A549 (cell line): Measurements from ENCODE around the gene S1PR1. TPM values are rescaled to one million over a fixed set of nuclear protein-coding genes. Genes with fewer than 3 reads are reported as not detected.

Experiments
- ATAC-seq, 2 experiments: fragments of 200-7000 bp in 1 of 2; fragments of >200 bp in 1 of 2; cut with Nextera tagmentation in 1 of 2; cut with Tn5 transposase in 1 of 2; 3 replicates each; pipeline versions ENCODE4 v1.8.0 to v1.9.1; 2018 to 2020; ENCODE audit warnings: mild to moderate bottlenecking in 1 of 2, moderate library complexity in 1 of 2
- CTCF ChIA-PET: fragments of 300-600 bp; sonication (Branson Sonifier 250); formaldehyde crosslinking; extraction: SDS; loops from one replicate; lab custom pipeline; 2021; ENCODE audit warnings: antibody characterized with exemption, inconsistent platforms; lab: Yijun Ruan, JAX
- POLR2A ChIA-PET: fragments of 350-600 bp; formaldehyde crosslinking; extraction: SDS; loops from one replicate; lab custom pipeline; 2021; ENCODE audit warnings: antibody characterized with exemption, inconsistent platforms; lab: Yijun Ruan, JAX
- DNase-seq, 2 experiments: peaks; one replicate each; pipeline versions ENCODE4 v3.0.0 to v3.0.0-alpha.2; 2011 to 2016; ENCODE audit warnings: low read depth in 1 of 2, low spot score in 1 of 2
- FAIRE-seq: peaks from 2 replicates; lab custom pipeline; 2011; peaks lifted over from hg19 to GRCh38; lab: Jason Lieb, UNC
- H3K27ac ChIP-seq, 2 experiments: fragments of >200 bp; sonication (Bioruptor Twin); formaldehyde crosslinking; 3 replicates each; pipeline ENCODE4 v1.5.1; 2016 to 2017
- H3K4me1 ChIP-seq: fragments of >200 bp; sonication (Bioruptor Twin); formaldehyde crosslinking; 3 replicates; pipeline ENCODE4 v1.6.1; 2016
- H3K4me2 ChIP-seq: fragments of >200 bp; sonication (Bioruptor Twin); formaldehyde crosslinking; 3 replicates; pipeline ENCODE4 v1.6.1; 2016
- H3K4me3 ChIP-seq: fragments of >200 bp; sonication (Bioruptor Twin); formaldehyde crosslinking; 3 replicates; pipeline ENCODE4 v1.5.1; 2016
- H3K9me3 ChIP-seq: fragments of >200 bp; sonication (Bioruptor Twin); formaldehyde crosslinking; 3 replicates; pipeline ENCODE4 v1.6.1; 2016
- CEBPB ChIP-seq, 2 experiments: fragments of >200 bp in 1 of 2; sonication (Bioruptor Twin) in 1 of 2; formaldehyde crosslinking in 1 of 2; IDR thresholded peaks; 2 replicates each; pipeline ENCODE4 v1.6.1; 2012 to 2016
- CHD2 ChIP-seq: fragments of 150-350 bp; IDR thresholded peaks from 2 replicates; pipeline ENCODE4 v1.6.1; 2014; ENCODE audit warnings: low read length; ENCODE audit not compliant: partially characterized antibody
- CHD4 ChIP-seq: fragments of 200-600 bp; sonication (generic); IDR thresholded peaks from 2 replicates; pipeline ENCODE4 v1.6.1; 2016; ENCODE audit warnings: antibody characterized with exemption, mild to moderate bottlenecking, borderline replicate concordance
- FOSL2 ChIP-seq, 2 experiments: fragments of 450-650 bp in 1 of 2; fragments of >200 bp in 1 of 2; sonication (Bioruptor Twin) in 1 of 2; formaldehyde crosslinking; IDR thresholded peaks; 2 replicates each; pipeline versions ENCODE4 v1.5.0 to v1.6.1; 2016 to 2020; ENCODE audit warnings: mild to moderate bottlenecking in 1 of 2, moderate library complexity in 1 of 2
- HDAC2 ChIP-seq: fragments of 200-600 bp; sonication (generic); IDR thresholded peaks from 2 replicates; pipeline ENCODE4 v1.6.1; 2016
- HEYL ChIP-seq: fragments of 250-450 bp; sonication (Bioruptor Pico); IDR thresholded peaks from 2 replicates; pipeline ENCODE4 v1.8.0; 2021; ENCODE audit warnings: mild to moderate bottlenecking, moderate library complexity
- HOXB13 ChIP-seq: fragments of 250-450 bp; sonication (Bioruptor Pico); IDR thresholded peaks from 2 replicates; pipeline ENCODE4 v1.5.0; 2020; ENCODE audit warnings: low read depth, mild to moderate bottlenecking, moderate library complexity
- KDM1A ChIP-seq: fragments of 200-600 bp; sonication (generic); IDR thresholded peaks from 2 replicates; pipeline ENCODE4 v1.6.1; 2016; ENCODE audit warnings: low read depth, mild to moderate bottlenecking
- MYC ChIP-seq: IDR thresholded peaks from 2 replicates; pipeline ENCODE4 v1.6.1; 2012; ENCODE audit warnings: mild to moderate bottlenecking, inconsistent platforms, low read length, improper control_type of control experiment, borderline replicate concordance
- NFE2L2 ChIP-seq: fragments of 150-350 bp; conservative IDR thresholded peaks from 2 replicates; pipeline ENCODE4 v1.6.1; 2014; ENCODE audit warnings: low read length
- RARB ChIP-seq: fragments of 250-450 bp; sonication (Bioruptor Pico); IDR thresholded peaks from 2 replicates; pipeline ENCODE4 v1.8.0; 2021; ENCODE audit warnings: mild to moderate bottlenecking, moderate library complexity
- SREBF2 ChIP-seq: fragments of 450-650 bp; IDR thresholded peaks from 2 replicates; pipeline ENCODE4 v1.6.1; 2014; ENCODE audit warnings: mild to moderate bottlenecking, moderate library complexity
- TFCP2L1 ChIP-seq: fragments of 250-450 bp; sonication (Bioruptor Pico); IDR thresholded peaks from 2 replicates; pipeline ENCODE4 v1.5.0; 2021; ENCODE audit warnings: mild to moderate bottlenecking
- TP53 ChIP-seq: fragments of 250-450 bp; sonication (Bioruptor Pico); IDR thresholded peaks from 2 replicates; pipeline ENCODE4 v1.5.0; 2021; ENCODE audit warnings: mild to moderate bottlenecking, moderate library complexity
- ZNF302 ChIP-seq: fragments of 250-450 bp; sonication (Bioruptor Pico); IDR thresholded peaks from 2 replicates; pipeline ENCODE4 v1.9.0; 2021; ENCODE audit warnings: inconsistent platforms, mild to moderate bottlenecking, moderate library complexity
- WGBS: methylation state at CpG from one replicate; pipeline ENCODE4 v1.1.6; 2017; ENCODE audit errors: missing lambda C conversion rate; 5-methylcytosine and 5-hydroxymethylcytosine counted together
- polyA plus RNA-seq, 4 experiments: library from polyadenylated mRNA; depleted of rRNA in 3 of 4; stranded (reverse); fragments of >200 nt; fragmentation: RNase III in 1 of 4; extraction: RNeasy Plus Mini Kit Qiagen cat#74134 plus additional on column Dnase treatment in 1 of 4; gene quantifications; 2 replicates in 3 of 4; 3 replicates in 1 of 4; pipeline ENCODE4 v1.2.3, GENCODE V29; 2011 to 2017
- TF ChIP-seq, protein P1 (sequence below): fragments of >200 bp; sonication (Bioruptor Twin); formaldehyde crosslinking; IDR thresholded peaks from 3 replicates; pipeline ENCODE4 v1.5.1; 2016
- TF ChIP-seq, protein P2 (sequence below): fragments of 150-350 bp; IDR thresholded peaks from 2 replicates; pipeline ENCODE4 v1.6.1; 2014; ENCODE audit warnings: low read depth, mild to moderate bottlenecking, low read length
- TF ChIP-seq, protein P3 (sequence below): IDR thresholded peaks from 2 replicates; pipeline ENCODE4 v1.6.1; 2012; ENCODE audit warnings: low read depth, borderline replicate concordance
- TF ChIP-seq, protein P4 (sequence below): fragments of 450-650 bp; IDR thresholded peaks from 2 replicates; pipeline ENCODE4 v1.6.1; 2014; ENCODE audit warnings: antibody characterized with exemption

S1PR1 gene
- polyA plus RNA-seq, 2 of the 4 experiments (the other 2 are of a cell fraction): 0.06 TPM; not detected in 1

DNA sequence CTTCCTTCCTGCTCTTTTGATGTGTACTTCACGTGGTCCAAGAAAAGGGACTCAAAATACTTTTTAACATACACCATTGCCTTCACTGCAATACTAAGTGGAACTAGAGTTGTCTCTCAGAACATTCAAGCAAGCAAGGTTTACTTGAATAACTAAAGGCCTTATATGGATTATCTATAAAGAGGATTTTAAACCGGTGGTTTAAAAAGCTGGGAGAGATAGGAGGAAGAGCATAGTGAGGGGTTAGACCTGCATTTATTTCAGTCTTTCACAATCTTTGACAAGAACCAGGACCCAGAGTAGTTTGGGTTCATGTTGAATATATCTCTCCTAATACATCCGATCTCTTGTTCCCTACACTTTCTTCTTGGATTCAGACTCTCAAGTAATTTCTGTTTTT, 6.9 kb downstream of the S1PR1 start:
- TF ChIP-seq RARB (CRISPR knock-in tag): no peak
- TF ChIP-seq SREBF2: no peak
- no peak for TF ChIP-seq HDAC2
- TF ChIP-seq HEYL: no peak
- TF ChIP-seq, protein P1, sequence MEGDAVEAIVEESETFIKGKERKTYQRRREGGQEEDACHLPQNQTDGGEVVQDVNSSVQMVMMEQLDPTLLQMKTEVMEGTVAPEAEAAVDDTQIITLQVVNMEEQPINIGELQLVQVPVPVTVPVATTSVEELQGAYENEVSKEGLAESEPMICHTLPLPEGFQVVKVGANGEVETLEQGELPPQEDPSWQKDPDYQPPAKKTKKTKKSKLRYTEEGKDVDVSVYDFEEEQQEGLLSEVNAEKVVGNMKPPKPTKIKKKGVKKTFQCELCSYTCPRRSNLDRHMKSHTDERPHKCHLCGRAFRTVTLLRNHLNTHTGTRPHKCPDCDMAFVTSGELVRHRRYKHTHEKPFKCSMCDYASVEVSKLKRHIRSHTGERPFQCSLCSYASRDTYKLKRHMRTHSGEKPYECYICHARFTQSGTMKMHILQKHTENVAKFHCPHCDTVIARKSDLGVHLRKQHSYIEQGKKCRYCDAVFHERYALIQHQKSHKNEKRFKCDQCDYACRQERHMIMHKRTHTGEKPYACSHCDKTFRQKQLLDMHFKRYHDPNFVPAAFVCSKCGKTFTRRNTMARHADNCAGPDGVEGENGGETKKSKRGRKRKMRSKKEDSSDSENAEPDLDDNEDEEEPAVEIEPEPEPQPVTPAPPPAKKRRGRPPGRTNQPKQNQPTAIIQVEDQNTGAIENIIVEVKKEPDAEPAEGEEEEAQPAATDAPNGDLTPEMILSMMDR: no peak
- no peak for TF ChIP-seq FOSL2 (IDR thresholded peaks at IDR 0.05)
- no peak for TF ChIP-seq FOSL2 (CRISPR knock-in tag; IDR thresholded peaks at IDR 0.05)
- TF ChIP-seq CEBPB (IDR thresholded peaks at IDR 0.05): no peak
- no peak for TF ChIP-seq CHD2
- TF ChIP-seq ZNF302 (CRISPR knock-in tag): no peak
- no peak for TF ChIP-seq TFCP2L1 (CRISPR knock-in tag)
- TF ChIP-seq, protein P2, sequence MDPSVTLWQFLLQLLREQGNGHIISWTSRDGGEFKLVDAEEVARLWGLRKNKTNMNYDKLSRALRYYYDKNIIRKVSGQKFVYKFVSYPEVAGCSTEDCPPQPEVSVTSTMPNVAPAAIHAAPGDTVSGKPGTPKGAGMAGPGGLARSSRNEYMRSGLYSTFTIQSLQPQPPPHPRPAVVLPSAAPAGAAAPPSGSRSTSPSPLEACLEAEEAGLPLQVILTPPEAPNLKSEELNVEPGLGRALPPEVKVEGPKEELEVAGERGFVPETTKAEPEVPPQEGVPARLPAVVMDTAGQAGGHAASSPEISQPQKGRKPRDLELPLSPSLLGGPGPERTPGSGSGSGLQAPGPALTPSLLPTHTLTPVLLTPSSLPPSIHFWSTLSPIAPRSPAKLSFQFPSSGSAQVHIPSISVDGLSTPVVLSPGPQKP: no peak
- TF ChIP-seq KDM1A: no peak
- TF ChIP-seq, protein P3, sequence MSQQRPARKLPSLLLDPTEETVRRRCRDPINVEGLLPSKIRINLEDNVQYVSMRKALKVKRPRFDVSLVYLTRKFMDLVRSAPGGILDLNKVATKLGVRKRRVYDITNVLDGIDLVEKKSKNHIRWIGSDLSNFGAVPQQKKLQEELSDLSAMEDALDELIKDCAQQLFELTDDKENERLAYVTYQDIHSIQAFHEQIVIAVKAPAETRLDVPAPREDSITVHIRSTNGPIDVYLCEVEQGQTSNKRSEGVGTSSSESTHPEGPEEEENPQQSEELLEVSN: no peak
- TF ChIP-seq, protein P4, sequence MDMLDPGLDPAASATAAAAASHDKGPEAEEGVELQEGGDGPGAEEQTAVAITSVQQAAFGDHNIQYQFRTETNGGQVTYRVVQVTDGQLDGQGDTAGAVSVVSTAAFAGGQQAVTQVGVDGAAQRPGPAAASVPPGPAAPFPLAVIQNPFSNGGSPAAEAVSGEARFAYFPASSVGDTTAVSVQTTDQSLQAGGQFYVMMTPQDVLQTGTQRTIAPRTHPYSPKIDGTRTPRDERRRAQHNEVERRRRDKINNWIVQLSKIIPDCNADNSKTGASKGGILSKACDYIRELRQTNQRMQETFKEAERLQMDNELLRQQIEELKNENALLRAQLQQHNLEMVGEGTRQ: no peak
- TF ChIP-seq HOXB13 (CRISPR knock-in tag): no peak
- H3K4me1 ChIP-seq: no peaks in the 10 kb centered on the region
- H3K9me3 ChIP-seq: no peaks in the 10 kb centered on the region
- no peak overlapping the region for H3K4me2 ChIP-seq
- ATAC-seq: no peak
- no peak overlapping the region for H3K4me3 ChIP-seq
- WGBS: 48% methylated on average over 3 of the region's 3 CpGs
- H3K27ac ChIP-seq: no peak overlapping the region
- DNase-seq: no peak
- no peak for FAIRE-seq
- POLR2A ChIA-PET: no interaction called here
- CTCF ChIA-PET: no interaction called here

DNA sequence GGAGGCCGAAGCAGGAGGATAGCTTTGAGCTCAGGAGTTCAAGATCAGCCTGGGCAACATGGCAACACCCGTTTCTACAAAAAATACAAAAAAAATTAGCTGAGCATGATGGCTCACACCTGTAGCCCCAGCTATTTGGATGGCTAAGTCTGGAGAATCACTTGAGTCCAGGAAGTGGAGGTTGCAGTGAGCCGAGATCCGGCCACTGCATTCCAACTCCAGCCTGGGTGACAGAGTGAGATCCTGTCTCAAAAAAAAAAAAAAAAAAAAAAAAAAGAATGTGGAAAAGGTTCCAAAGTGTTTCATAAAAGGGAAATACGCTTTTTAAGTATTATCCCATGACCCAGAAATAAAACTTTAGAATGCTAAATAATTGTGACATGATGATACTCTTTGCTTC, 8.0 kb downstream of the S1PR1 start:
- FAIRE-seq (no peak), ATAC-seq (no peak), DNase-seq (no peak)
- TF ChIP-seq NFE2L2: no peak
- TF ChIP-seq CHD4: no peak
- no peak for TF ChIP-seq TP53 (CRISPR knock-in tag)
- TF ChIP-seq, protein P2: no peak
- TF ChIP-seq HEYL: no peak
- TF ChIP-seq ZNF302 (CRISPR knock-in tag): no peak
- TF ChIP-seq MYC: no peak
- ChIA-PET CTCF (no interaction called here), POLR2A (no interaction called here)
- H3K9me3 ChIP-seq: no peaks in the 10 kb centered on the region
- no peak overlapping the region for H3K27ac ChIP-seq
- H3K4me1 ChIP-seq: no peaks in the 10 kb centered on the region
- no peak overlapping the region for H3K4me3 ChIP-seq
- WGBS: 35% methylated on average over 5 of the region's 5 CpGs
- H3K4me2 ChIP-seq: no peak overlapping the region
